Fibroblast of lung (primary cell): ENCODE results near the gene USF1. TPM values are rescaled to one million over a fixed set of nuclear protein-coding genes. Genes with fewer than 3 reads are reported as not detected.

ENCODE experiments used
- DNase-seq, 2 donors: peaks; one replicate each; pipeline versions ENCODE4 v3.0.0 to v3.0.0-alpha.2; 2010; ENCODE audit warnings: low read depth in 2 of 2
- H2AFZ ChIP-seq: 2 replicates; pipeline ENCODE4 v1.5.1; 2012; ENCODE audit warnings: low read length, control low read depth, inconsistent platforms
- H3K27ac ChIP-seq: 2 replicates; pipeline ENCODE4 v1.5.1; 2011; ENCODE audit warnings: low read length, control low read depth; ENCODE audit not compliant: insufficient read depth
- H3K27me3 ChIP-seq: 2 replicates; pipeline ENCODE4 v1.5.1; 2011; ENCODE audit warnings: mild to moderate bottlenecking, low read length; ENCODE audit not compliant: control insufficient read depth, insufficient read depth
- H3K36me3 ChIP-seq: 2 replicates; pipeline ENCODE4 v1.5.1; 2011; ENCODE audit warnings: low read length; ENCODE audit not compliant: control insufficient read depth, insufficient read depth
- H3K4me1 ChIP-seq: 2 replicates; pipeline ENCODE4 v1.5.1; 2011; ENCODE audit warnings: low read length; ENCODE audit not compliant: control insufficient read depth, insufficient read depth; ENCODE audit errors: extremely low read depth
- H3K4me2 ChIP-seq: 2 replicates; pipeline ENCODE4 v1.5.1; 2011; ENCODE audit warnings: low read length, control low read depth; ENCODE audit not compliant: insufficient read depth; ENCODE audit errors: extremely low read depth
- H3K4me3 ChIP-seq, 4 experiments: fragments of 200-600 bp in 1 of 4; sonication (generic) in 1 of 4; replicated peaks in 1 of 4; 2 replicates each; pipeline ENCODE4 v1.5.1; 2011 to 2016; ENCODE audit warnings: low read length in 4 of 4, low read depth in 3 of 4, mild to moderate bottlenecking in 3 of 4, control low read depth in 2 of 4, inconsistent platforms in 1 of 4, mixed read lengths in 1 of 4; ENCODE audit not compliant: insufficient read depth in 1 of 4; ENCODE audit errors: control extremely low read depth in 1 of 4
- H3K79me2 ChIP-seq: 2 replicates; pipeline ENCODE4 v1.5.1; 2012; ENCODE audit warnings: mild to moderate bottlenecking, low read length, inconsistent platforms; ENCODE audit not compliant: control insufficient read depth, insufficient read depth
- H3K9ac ChIP-seq: 2 replicates; pipeline ENCODE4 v1.5.1; 2011; ENCODE audit warnings: mild to moderate bottlenecking, low read length, control low read depth; ENCODE audit not compliant: insufficient read depth
- H3K9me3 ChIP-seq: 2 replicates; pipeline ENCODE4 v1.5.1; 2012; ENCODE audit warnings: low read depth, low read length; ENCODE audit not compliant: control insufficient read depth, insufficient read depth
- H4K20me1 ChIP-seq: 2 replicates; pipeline ENCODE4 v1.5.1; 2011; ENCODE audit warnings: low read length; ENCODE audit not compliant: control insufficient read depth, insufficient read depth; ENCODE audit errors: extremely low read depth
- CTCF ChIP-seq, 2 donors: IDR thresholded peaks in 1 of 2; conservative IDR thresholded peaks in 1 of 2; 1 replicate in 1 of 2; 2 replicates in 1 of 2; pipeline ENCODE4 v1.5.1; 2011 to 2012; ENCODE audit warnings: low read length in 2 of 2, control low read depth in 1 of 2, inconsistent platforms in 1 of 2, low read depth in 1 of 2, mild to moderate bottlenecking in 1 of 2
- EZH2 ChIP-seq: IDR thresholded peaks from 2 replicates; pipeline ENCODE4 v1.5.1; 2012; ENCODE audit warnings: low read length, control low read depth, mild to moderate bottlenecking; ENCODE audit errors: missing control alignments
- polyA plus RNA-seq, 2 donors: library from polyadenylated mRNA; depleted of rRNA in 1 of 2; stranded (reverse) in 1 of 2; unstranded in 1 of 2; fragments of >200 nt; gene quantifications; 2 replicates each; pipeline ENCODE4 v1.2.1, GENCODE V29; 2011 to 2012; ENCODE audit warnings: missing spikeins in 1 of 2
- total RNA-seq: library from RNA; depleted of rRNA; stranded (reverse); fragments of >200 nt; gene quantifications from 2 replicates; pipeline ENCODE4 v1.2.1, GENCODE V29; 2014

The USF1 gene
- total and polyA plus RNA-seq, 2 donors (not counting 1 experiment from before 2014, with no cell fraction given) = 23.9 to 80.1 TPM

- Histone ChIP-seq H3K4me3 (no peak overlapping the region), H2AFZ (no peak overlapping the region), H3K79me2 (peaks cover 11% of the 10 kb centered on the region), H4K20me1 (no peaks in the 10 kb centered on the region), H3K4me2 (no peak overlapping the region), H3K36me3 (peaks cover 25% of the 10 kb centered on the region), H3K9ac (no peak overlapping the region), H3K27ac (no peak overlapping the region), H3K27me3 (no peaks in the 10 kb centered on the region), H3K9me3 (no peaks in the 10 kb centered on the region), H3K4me1 (no peaks in the 10 kb centered on the region)
- TF ChIP-seq EZH2 (no peak), CTCF (conservative IDR thresholded peaks at IDR 0.05 in 1 of 2, IDR thresholded peaks at IDR 0.05 in 1 of 2; ENCODE audit: low read depth in 1 of 2, low read length in 2 of 2) (no peak)
- no peak for DNase-seq
Measured at GRCh38 chr1:161039154-161039545, 6.6 kb downstream of the USF1 start.

DNA sequence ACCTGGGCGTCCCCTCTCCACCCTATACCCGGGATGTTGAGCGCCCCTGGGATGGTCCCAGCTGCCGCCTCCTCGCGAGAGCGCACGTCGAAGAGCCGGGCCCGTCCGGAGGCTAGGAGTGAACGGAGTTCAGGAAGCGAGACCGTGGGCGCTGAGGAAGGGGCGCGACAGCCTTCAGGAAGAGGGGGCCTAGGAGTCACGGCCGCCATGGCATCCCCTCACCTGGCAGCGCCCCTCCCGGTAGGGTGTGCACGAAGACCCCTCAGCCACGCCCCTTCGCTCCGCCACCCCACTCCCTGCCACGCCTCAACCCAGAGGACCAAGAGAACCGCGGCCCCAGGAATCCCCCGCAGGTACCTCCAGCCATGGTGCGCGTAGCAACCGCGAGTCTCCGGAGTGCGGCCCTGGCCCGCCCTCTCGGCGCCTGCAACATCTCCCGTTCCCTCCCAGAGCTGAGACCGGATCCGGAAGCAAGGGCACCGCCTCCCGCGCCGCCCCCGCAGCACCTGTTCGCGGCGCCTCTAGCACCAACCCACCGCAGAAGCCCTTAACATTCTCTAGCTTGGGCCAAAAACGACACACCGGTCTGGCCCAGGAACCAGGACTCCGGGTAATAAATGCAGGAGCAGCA, 7.1 kb downstream of the USF1 start, which contains the start of gene TSTD1:
TSTD1 (minus strand) TSS at position 442 of the 631 bp plus-strand sequence; CDS start at position 367, 75 bp downstream.
- no peak for TF ChIP-seq EZH2
- TF ChIP-seq CTCF (conservative IDR thresholded peaks at IDR 0.05 in 1 of 2, IDR thresholded peaks at IDR 0.05 in 1 of 2; ENCODE audit: low read depth in 1 of 2, low read length in 2 of 2) = no peak
- Histone ChIP-seq H3K9ac (no peak within 1 kb of the TSS), H3K4me3 (no peak within 1 kb of the TSS), H3K4me2 (no peak within 1 kb of the TSS), H3K79me2 (peaks cover 7% of the 10 kb centered on the region), H2AFZ (no peak within 1 kb of the TSS), H3K27me3 (no peaks in the 10 kb centered on the region), H4K20me1 (no peaks in the 10 kb centered on the region), H3K9me3 (no peaks in the 10 kb centered on the region), H3K4me1 (no peaks in the 10 kb centered on the region), H3K27ac (no peak within 1 kb of the TSS), H3K36me3 (peaks cover 25% of the 10 kb centered on the region)
- no peak for DNase-seq

DNA sequence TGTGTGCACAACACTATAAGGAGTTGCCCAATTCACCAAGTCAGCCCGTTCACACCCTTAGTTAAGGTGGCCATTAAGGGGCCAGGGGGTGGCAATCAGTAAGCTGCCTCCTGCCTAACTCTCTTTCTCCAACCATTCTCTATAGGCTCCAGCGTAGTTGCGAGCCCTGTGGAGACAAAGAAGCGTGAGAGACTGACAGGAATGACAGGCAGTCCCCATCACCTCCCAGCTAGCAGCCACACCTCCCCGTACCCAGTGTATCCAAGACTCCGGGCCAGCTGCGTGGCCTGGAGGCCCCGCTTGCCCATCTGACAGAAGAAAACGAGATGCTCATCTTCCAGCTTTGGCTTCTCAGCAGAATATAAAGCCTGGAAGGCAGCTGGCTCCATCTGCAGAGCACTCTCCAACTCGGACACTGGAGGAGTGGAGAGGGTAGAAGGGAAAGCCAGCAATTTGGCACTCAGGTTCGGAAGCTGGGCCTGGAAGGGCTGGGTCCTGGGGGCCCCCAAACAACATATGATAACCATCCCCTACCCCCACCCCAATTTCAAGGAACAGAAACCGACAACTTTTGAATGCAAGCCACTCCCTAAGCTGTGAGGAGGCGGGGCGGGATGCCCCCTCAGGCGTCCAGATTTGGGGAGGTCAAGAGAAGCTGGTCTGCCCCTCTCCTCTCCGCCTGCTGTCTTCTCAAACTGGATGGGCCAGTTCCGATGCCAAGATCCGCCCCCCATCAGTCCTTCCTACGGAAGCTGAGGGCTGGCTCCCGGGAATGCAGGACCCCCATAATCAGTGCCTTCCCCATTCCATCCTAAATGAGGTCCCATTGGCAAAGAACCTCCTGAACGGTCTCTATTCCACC, 7.9 kb downstream of the USF1 start:
- no peaks in the 10 kb centered on the region for H3K9me3 ChIP-seq
- no peaks in the 10 kb centered on the region for H4K20me1 ChIP-seq
- TF ChIP-seq CTCF (conservative IDR thresholded peaks at IDR 0.05 in 1 of 2, IDR thresholded peaks at IDR 0.05 in 1 of 2; ENCODE audit: low read depth in 1 of 2, low read length in 2 of 2) (no peak), EZH2 (no peak)
- H3K4me3 ChIP-seq = no peak overlapping the region
- H3K9ac ChIP-seq = no peak overlapping the region
- no peaks in the 10 kb centered on the region for H3K4me1 ChIP-seq
- H3K27me3 ChIP-seq = no peaks in the 10 kb centered on the region
- H3K27ac ChIP-seq = no peak overlapping the region
- H3K79me2 ChIP-seq = peaks cover 1% of the 10 kb centered on the region
- no peak for DNase-seq
- H2AFZ ChIP-seq = no peak overlapping the region
- H3K36me3 ChIP-seq = peaks cover 25% of the 10 kb centered on the region
- H3K4me2 ChIP-seq = no peak overlapping the region
